Cardiac fibroblast (primary cell): Measurements from ENCODE around the gene CDC20B.

Source experiments
- DNase-seq, 2 donors: peaks; one replicate each; pipeline versions ENCODE4 v3.0.0 to v3.0.0-alpha.2; 2010; ENCODE audit warnings: low read depth in 2 of 2
- H3K4me3 ChIP-seq, 2 donors: replicated peaks in 1 of 2; 1 replicate in 1 of 2; 2 replicates in 1 of 2; pipeline ENCODE4 v1.5.1; 2011; ENCODE audit warnings: low read depth in 2 of 2, low read length in 2 of 2, mild to moderate bottlenecking in 2 of 2, moderate library complexity in 1 of 2
- TF ChIP-seq, protein P1 (sequence below): IDR thresholded peaks from one replicate; pipeline ENCODE4 v1.5.1; 2011; ENCODE audit warnings: low read depth, mild to moderate bottlenecking, low read length, inconsistent platforms

The CDC20B gene

DNA sequence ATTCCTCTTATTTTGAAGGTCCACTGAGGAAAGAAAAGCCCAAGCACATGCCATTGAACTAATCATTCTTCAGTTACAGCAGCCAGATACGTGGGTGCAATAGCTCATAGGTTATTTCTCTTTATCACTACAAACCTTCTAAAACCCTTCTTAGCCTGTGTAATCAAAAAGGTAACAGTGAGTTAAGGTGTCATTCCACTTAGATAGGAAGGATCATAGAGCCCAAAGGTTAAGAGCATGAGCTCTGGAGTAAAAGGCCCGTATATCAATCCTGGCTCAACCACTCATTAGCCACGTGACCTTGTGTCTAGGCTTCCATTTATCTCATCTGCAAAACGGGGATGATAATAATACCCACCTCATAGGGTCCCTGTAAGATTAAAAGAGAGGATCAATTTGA, 10.3 kb downstream of the CDC20B start:
- TF ChIP-seq, protein P1, sequence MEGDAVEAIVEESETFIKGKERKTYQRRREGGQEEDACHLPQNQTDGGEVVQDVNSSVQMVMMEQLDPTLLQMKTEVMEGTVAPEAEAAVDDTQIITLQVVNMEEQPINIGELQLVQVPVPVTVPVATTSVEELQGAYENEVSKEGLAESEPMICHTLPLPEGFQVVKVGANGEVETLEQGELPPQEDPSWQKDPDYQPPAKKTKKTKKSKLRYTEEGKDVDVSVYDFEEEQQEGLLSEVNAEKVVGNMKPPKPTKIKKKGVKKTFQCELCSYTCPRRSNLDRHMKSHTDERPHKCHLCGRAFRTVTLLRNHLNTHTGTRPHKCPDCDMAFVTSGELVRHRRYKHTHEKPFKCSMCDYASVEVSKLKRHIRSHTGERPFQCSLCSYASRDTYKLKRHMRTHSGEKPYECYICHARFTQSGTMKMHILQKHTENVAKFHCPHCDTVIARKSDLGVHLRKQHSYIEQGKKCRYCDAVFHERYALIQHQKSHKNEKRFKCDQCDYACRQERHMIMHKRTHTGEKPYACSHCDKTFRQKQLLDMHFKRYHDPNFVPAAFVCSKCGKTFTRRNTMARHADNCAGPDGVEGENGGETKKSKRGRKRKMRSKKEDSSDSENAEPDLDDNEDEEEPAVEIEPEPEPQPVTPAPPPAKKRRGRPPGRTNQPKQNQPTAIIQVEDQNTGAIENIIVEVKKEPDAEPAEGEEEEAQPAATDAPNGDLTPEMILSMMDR, result no peak
- no peak for DNase-seq
- H3K4me3 ChIP-seq, result no peak overlapping the region

- H3K4me3 ChIP-seq, result peak overlapping the region; percentile 44 to 67
- TF ChIP-seq, protein P1, result no peak
- DNase-seq, result peak; percentile 95 to 96
Observed at GRCh38 chr5:55160493-55161209, 12.3 kb downstream of the CDC20B start.

DNA sequence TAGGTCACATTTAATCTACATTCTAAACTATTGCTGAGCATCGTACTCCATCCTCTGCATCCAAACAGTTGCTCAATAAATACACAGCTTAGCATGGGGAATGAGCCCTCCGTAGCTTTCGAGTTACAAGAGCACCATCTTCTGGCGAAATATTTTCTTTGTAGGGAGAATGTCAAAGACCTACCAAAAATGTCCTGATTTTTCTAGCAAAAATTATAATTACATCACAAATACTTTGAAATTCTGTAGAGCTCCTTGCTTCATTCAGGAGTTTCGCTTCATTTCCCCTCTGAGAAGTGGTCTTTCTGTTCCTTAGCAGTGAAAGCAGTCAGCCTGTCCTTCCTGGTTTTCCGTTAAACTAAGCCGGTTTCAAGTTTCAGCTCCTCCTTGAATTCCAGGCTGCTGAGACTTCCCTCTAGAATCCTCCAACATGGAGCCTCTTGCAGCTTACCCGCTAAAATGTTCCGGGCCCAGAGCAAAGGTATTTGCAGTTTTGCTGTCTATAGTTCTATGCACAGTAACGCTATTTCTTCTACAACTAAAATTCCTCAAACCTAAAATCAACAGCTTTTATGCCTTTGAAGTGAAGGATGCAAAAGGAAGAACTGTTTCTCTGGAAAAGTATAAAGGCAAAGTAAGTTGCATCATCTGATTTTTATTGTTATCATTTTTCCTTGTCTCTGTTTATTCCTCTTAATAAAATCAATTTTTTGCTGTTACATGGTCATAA, 13.0 kb downstream of the CDC20B start, which contains the start of gene GPX8:
Gene GPX8 (plus strand): TSS at position 409 of the 730 bp plus-strand sequence. CDS start 22 bp downstream, at position 431.
- peak; percentile 91 to 95 for DNase-seq
- TF ChIP-seq, protein P1, result peak; percentile 61
- peak within 1 kb of the TSS; percentile 44 to 67 for H3K4me3 ChIP-seq

DNA sequence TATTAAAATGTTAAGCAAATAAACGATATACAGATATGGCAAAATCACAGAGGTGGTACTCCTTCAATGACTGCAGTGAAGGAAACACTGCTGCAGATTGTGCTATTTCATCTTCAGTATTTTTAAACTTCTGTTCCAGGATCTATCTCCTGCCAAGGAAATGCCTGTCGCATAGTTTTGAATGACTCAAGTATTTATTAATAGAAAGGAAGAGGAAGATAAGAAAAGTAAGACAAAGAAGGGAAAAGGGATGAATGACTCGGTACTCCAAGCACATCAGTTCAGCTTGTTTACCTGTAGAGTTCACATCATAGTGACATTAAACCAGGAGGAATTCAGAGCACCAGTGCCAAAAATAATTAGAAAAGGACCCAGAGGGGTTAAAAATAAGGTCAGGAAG, 18.1 kb downstream of the CDC20B start:
- no peak overlapping the region for H3K4me3 ChIP-seq
- TF ChIP-seq, protein P1, result no peak
- peak; percentile 75 to 82 for DNase-seq

DNA sequence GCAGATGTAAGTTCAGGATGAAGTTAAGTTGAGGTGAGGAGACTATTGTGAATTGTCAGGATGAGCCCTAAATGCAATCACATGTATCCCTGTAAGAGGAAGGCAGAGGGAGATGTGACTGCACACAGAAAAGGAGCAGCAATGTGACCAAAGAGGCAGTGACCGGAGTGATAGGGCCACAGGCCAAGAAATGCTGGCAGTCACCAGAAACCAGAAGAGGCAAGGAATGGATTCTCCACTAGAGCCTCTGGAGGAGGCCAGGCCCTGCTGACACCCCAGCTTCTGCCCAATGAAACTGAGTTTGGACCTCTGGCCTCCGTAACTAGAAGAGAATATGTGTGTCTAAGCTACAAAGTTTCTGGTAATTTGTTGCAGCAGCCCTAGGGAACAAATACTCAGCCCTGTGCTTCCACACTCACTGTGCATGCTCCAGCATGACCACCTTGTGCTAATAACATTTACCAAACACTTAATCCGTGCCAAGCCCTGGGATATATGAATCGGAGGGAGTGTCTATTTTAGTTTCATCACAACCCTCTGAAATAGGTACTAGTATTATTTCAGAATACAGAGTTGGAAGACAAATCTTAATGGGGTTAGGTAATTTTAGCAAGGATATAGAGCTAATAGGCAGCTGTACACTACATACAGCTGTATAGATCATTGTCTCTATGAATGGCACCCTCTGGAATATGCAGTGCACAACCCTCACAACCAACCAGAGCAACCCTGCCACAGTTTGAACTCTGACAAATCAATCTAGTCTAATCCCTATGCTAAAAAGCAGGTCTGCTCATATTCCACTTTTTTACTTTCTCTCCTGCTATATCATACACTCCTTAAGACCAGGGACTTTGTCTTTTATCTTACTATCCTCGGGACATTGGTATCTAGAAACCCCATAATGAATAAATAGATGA, 20.8 kb downstream of the CDC20B start:
- TF ChIP-seq, protein P1, result no peak
- no peak overlapping the region for H3K4me3 ChIP-seq
- peak; percentile 61 to 88 for DNase-seq

GRCh38 chr5:55149308-55149795, 23.6 kb downstream of the CDC20B start:
- TF ChIP-seq, protein P1, result no peak
- no peak for DNase-seq
- H3K4me3 ChIP-seq, result no peak overlapping the region
